ENCODE data around the gene PCYT2. TPM values are rescaled to one million over a fixed set of nuclear protein-coding genes. Genes with fewer than 3 reads are reported as not detected.

PCYT2 gene
- total and polyA plus RNA-seq, 8 donors, result 12.7 to 57.7 (median 19.6) TPM

DNA sequence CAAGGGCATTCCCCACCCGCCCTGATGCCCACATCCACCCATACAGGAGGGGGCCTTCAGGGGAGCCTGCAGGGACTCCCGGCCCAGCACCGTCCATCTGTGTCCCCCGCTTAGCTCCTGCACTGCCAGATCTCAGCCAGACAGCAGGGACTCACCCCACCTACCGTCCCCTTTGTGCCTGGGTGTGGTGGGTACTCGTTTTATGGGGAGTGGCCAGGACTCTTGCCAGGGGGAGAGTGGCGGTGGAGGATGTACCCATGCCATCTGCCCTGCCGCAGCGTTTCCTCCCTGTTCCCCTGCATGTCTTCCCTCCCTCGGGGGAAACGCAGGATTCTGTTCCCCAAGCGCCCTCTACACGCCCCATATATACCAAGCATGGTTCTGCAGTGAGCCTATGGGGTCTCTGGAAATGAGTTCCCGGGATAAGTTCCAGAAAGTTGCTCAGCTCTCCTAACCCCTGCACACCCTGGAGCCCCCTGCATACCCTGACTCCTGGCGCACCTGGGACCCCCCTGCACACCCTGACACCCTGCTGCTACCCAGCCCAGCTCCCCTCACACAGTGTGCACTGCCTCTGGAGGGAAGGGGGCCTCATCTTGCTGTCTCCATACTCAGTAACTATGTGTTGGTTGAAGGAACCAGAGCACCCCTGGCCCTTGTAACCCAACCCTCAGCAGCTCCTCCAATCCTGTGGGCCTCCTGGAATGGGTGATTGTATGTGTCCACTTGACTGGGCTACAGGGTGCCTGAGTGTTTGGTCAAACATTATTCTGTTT, 20.5 kb upstream of the PCYT2 start:
- peaks cover 0 to 51% of the 10 kb centered on the region in 2 donors for H3K27me3 ChIP-seq
- peaks cover 0 to 28% of the 10 kb centered on the region in 2 donors for H3K4me1 ChIP-seq
- no peak overlapping the region for H3K4me3 ChIP-seq
- ATAC-seq (peak; percentile 5), DNase-seq (no peak)
- H3K36me3 ChIP-seq, result peaks cover 0 to 7% of the 10 kb centered on the region in 2 donors
- H3K9me3 ChIP-seq, result no peaks in the 10 kb centered on the region
- intact Hi-C loops (cut with DNase I), result no loop called here
- no peak overlapping the region for H3K27ac ChIP-seq
- TF ChIP-seq, protein P1, sequence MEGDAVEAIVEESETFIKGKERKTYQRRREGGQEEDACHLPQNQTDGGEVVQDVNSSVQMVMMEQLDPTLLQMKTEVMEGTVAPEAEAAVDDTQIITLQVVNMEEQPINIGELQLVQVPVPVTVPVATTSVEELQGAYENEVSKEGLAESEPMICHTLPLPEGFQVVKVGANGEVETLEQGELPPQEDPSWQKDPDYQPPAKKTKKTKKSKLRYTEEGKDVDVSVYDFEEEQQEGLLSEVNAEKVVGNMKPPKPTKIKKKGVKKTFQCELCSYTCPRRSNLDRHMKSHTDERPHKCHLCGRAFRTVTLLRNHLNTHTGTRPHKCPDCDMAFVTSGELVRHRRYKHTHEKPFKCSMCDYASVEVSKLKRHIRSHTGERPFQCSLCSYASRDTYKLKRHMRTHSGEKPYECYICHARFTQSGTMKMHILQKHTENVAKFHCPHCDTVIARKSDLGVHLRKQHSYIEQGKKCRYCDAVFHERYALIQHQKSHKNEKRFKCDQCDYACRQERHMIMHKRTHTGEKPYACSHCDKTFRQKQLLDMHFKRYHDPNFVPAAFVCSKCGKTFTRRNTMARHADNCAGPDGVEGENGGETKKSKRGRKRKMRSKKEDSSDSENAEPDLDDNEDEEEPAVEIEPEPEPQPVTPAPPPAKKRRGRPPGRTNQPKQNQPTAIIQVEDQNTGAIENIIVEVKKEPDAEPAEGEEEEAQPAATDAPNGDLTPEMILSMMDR (IDR thresholded peaks at IDR 0.05), result no peak

DNA sequence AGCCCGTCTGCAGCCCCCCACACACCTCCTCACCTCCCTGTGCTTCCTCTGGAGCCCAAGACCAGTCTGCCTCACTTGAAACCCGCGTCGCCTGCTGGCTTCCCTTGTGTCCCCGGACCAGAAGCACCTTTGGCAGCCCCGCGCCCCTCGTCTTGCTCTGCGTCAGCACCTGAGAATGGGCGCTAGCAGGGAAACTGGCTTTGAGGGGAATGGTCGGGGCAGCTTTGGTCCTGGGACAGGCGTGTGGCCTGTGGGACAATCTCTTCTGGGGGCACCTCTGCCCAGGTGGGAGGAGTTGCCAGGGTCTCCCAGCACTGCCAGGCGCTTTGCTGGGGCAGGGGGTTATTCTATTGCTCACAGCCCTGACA, 20.0 kb upstream of the PCYT2 start:
- Histone ChIP-seq H3K36me3 (peaks cover 0 to 7% of the 10 kb centered on the region in 2 donors), H3K27ac (no peak overlapping the region), H3K27me3 (peaks cover 0 to 45% of the 10 kb centered on the region in 2 donors), H3K4me1 (peaks cover 0 to 25% of the 10 kb centered on the region in 2 donors), H3K4me3 (no peak overlapping the region), H3K9me3 (no peaks in the 10 kb centered on the region)
- TF ChIP-seq, protein P1 (IDR thresholded peaks at IDR 0.05), result no peak
- intact Hi-C loops (cut with DNase I), result no loop called here
- ATAC-seq, result no peak
- peak in 1 of 4 donors; percentile 71 for DNase-seq

DNA sequence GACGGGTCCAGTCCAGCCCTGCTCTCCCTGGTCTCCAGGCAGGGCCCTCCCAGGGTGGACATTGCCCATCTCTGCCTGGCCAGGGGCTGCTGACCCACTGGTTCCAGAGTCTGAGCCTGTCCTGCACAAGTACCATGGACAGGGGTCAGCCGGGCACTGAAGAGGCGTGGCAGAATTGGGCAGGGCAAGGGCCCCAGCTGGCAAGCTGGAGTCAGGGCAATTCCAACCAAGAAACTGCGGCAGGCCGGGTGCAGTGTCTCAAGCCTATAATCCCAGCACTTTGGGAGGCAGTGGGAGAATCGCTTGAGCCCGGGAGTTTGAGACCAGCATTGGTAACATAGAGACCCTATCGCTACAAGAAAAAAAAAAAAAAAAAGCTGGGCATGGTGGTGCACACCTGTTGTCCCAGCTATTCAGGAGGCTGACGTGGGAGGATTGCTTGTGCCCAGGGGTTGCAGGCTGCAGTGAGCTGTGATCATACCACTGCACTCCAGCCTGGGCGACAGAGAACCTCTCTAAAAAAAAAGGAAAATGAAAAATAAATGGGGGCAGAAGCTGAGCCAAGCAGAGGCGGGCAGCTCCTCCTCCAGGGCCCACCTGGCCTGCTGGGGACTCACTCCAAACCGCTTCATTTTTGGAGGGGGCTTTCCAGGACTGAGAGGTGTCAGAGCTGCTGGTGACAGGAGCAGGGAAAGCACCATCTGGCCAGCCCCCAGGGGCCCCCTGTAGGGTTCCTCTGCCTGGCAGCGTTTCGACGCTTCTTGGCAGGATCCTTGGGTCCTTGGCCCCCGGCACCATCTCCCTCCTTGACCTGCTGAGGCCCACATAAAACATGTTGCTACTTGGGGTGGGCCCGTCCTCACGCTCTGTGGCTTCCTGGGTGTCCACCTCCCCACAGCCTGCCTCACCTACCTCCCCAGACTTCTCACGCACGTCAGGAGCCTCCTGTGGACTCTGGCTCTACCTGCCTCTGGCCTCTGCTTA, 19.2 kb upstream of the PCYT2 start:
- ATAC-seq (no peak), DNase-seq (peak in 1 of 4 donors; percentile 66)
- TF ChIP-seq, protein P1 (IDR thresholded peaks at IDR 0.05), result no peak
- Histone ChIP-seq H3K4me3 (no peak overlapping the region), H3K27ac (no peak overlapping the region), H3K27me3 (peaks cover 0 to 43% of the 10 kb centered on the region in 2 donors), H3K9me3 (no peaks in the 10 kb centered on the region), H3K36me3 (peaks cover 0 to 7% of the 10 kb centered on the region in 2 donors), H3K4me1 (peaks cover 0 to 26% of the 10 kb centered on the region in 2 donors)
- intact Hi-C loops (cut with DNase I), result no loop called here

DNA sequence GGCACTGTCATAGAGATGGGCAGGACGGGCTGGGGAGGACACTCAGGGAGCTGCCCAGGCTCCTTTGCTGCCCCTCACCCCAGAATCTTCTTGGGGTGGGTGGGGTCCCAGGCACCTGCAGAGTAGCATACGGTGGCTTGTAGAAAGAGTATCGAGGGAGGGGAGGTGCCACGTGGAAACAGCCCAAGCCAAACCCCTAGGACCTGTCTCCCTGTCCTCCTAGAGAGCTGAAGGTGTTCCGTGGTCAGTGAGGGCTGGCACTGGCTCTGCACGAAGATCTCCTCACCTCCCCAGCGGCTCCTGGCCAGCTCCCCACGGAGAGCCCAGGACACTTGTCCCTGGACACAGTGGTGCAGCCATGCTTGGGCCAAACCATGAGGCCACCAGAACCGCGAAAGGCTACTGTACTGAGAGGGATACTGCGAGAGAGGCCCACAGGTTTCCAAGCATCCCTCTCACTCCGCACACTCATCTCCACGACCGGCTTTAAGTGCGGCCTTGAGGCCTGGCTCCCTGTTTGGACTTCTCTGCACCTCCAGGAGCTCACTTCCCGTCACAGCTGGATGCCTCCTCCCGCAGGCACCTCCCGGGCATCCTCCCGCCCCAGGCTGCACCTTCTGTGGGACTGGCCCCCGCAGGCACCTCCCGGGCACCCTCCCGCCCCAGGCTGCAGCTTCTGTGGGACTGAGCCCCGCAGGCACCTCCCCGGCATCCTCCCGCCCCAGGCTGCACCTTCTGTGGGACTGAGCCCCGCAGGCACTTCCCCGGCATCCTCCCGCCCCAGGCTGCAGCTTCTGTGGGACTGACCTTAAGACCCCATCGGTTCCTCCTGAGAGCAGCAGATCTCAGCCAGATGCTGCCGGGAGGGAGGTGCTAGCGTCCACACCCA, 18.3 kb upstream of the PCYT2 start:
- Histone ChIP-seq H3K27me3 (peaks cover 0 to 43% of the 10 kb centered on the region in 2 donors), H3K4me3 (no peak overlapping the region), H3K9me3 (no peaks in the 10 kb centered on the region), H3K36me3 (peaks cover 0 to 3% of the 10 kb centered on the region in 2 donors), H3K4me1 (peaks cover 5 to 36% of the 10 kb centered on the region in 2 donors), H3K27ac (no peak overlapping the region)
- DNase-seq, result peak in 1 of 4 donors; percentile 59
- TF ChIP-seq, protein P1 (IDR thresholded peaks at IDR 0.05), result no peak
- ATAC-seq, result no peak
- intact Hi-C loops (cut with DNase I), result no loop called here
